ENCODE data around the gene ZNF212.

- TF ChIP-seq EZH2phosphoT487 (IDR thresholded peaks at IDR 0.05; ENCODE audit: borderline replicate concordance, low read length), result no peak
- no peak for TF ChIP-seq EZH2 (IDR thresholded peaks at IDR 0.05; ENCODE audit: low read length, unreplicated experiment)
- TF ChIP-seq CTCF (conservative IDR thresholded peaks at IDR 0.05; ENCODE audit: low read depth, low read length), result no peak
Observed at GRCh38 chr7:149302865-149303264, 63.4 kb downstream of the ZNF212 start.

Measured in PC-3 (cell line).